Fibroblast of lung (primary cell): Measurements from ENCODE around the gene TSPYL1.

Source experiments
- CTCF ChIP-seq, 2 donors: IDR thresholded peaks in 1 of 2; conservative IDR thresholded peaks in 1 of 2; 1 replicate in 1 of 2; 2 replicates in 1 of 2; pipeline ENCODE4 v1.5.1; 2011 to 2012; ENCODE audit warnings: low read length in 2 of 2, control low read depth in 1 of 2, inconsistent platforms in 1 of 2, low read depth in 1 of 2, mild to moderate bottlenecking in 1 of 2
- EZH2 ChIP-seq: IDR thresholded peaks from 2 replicates; pipeline ENCODE4 v1.5.1; 2012; ENCODE audit warnings: low read length, control low read depth, mild to moderate bottlenecking; ENCODE audit errors: missing control alignments

DNA sequence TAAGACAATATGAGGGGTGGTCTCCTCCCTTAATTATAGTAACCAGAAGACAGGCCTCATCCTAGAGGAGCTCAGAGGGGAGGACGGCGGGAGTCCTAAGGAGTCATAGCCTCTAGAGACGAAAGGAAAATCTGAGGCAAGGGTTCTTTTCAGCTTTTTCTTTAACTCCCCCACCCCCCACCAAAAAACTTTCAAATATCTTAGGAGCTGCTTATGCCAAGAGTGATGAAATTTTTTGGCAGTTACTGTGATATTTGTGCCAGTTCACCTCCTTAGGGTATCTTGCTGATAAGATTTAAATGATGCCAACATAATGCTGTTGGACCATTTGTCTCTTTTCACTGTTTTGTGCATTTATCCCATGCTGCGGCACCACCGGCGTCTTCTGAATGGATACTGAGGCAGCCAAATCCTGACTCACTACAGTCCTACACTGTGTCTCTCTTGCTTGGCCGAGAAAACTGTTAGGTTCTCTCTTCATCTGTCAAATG is 46.5 kb upstream of the TSPYL1 start:
- TF ChIP-seq CTCF (conservative IDR thresholded peaks at IDR 0.05 in 1 of 2, IDR thresholded peaks at IDR 0.05 in 1 of 2; ENCODE audit: low read depth in 1 of 2, low read length in 2 of 2) (no peak), EZH2 (no peak)
